Fibroblast of lung (primary cell): ENCODE results near the gene PPP1R7. TPM values are rescaled to one million over a fixed set of nuclear protein-coding genes. Genes with fewer than 3 reads are reported as not detected.

Experiments
- DNase-seq, 2 donors: peaks; one replicate each; pipeline versions ENCODE4 v3.0.0 to v3.0.0-alpha.2; 2010; ENCODE audit warnings: low read depth in 2 of 2
- H2AFZ ChIP-seq: 2 replicates; pipeline ENCODE4 v1.5.1; 2012; ENCODE audit warnings: low read length, control low read depth, inconsistent platforms
- H3K27ac ChIP-seq: 2 replicates; pipeline ENCODE4 v1.5.1; 2011; ENCODE audit warnings: low read length, control low read depth; ENCODE audit not compliant: insufficient read depth
- H3K27me3 ChIP-seq: 2 replicates; pipeline ENCODE4 v1.5.1; 2011; ENCODE audit warnings: mild to moderate bottlenecking, low read length; ENCODE audit not compliant: control insufficient read depth, insufficient read depth
- H3K36me3 ChIP-seq: 2 replicates; pipeline ENCODE4 v1.5.1; 2011; ENCODE audit warnings: low read length; ENCODE audit not compliant: control insufficient read depth, insufficient read depth
- H3K4me1 ChIP-seq: 2 replicates; pipeline ENCODE4 v1.5.1; 2011; ENCODE audit warnings: low read length; ENCODE audit not compliant: control insufficient read depth, insufficient read depth; ENCODE audit errors: extremely low read depth
- H3K4me2 ChIP-seq: 2 replicates; pipeline ENCODE4 v1.5.1; 2011; ENCODE audit warnings: low read length, control low read depth; ENCODE audit not compliant: insufficient read depth; ENCODE audit errors: extremely low read depth
- H3K4me3 ChIP-seq, 4 experiments: fragments of 200-600 bp in 1 of 4; sonication (generic) in 1 of 4; replicated peaks in 1 of 4; 2 replicates each; pipeline ENCODE4 v1.5.1; 2011 to 2016; ENCODE audit warnings: low read length in 4 of 4, low read depth in 3 of 4, mild to moderate bottlenecking in 3 of 4, control low read depth in 2 of 4, inconsistent platforms in 1 of 4, mixed read lengths in 1 of 4; ENCODE audit not compliant: insufficient read depth in 1 of 4; ENCODE audit errors: control extremely low read depth in 1 of 4
- H3K79me2 ChIP-seq: 2 replicates; pipeline ENCODE4 v1.5.1; 2012; ENCODE audit warnings: mild to moderate bottlenecking, low read length, inconsistent platforms; ENCODE audit not compliant: control insufficient read depth, insufficient read depth
- H3K9ac ChIP-seq: 2 replicates; pipeline ENCODE4 v1.5.1; 2011; ENCODE audit warnings: mild to moderate bottlenecking, low read length, control low read depth; ENCODE audit not compliant: insufficient read depth
- H3K9me3 ChIP-seq: 2 replicates; pipeline ENCODE4 v1.5.1; 2012; ENCODE audit warnings: low read depth, low read length; ENCODE audit not compliant: control insufficient read depth, insufficient read depth
- H4K20me1 ChIP-seq: 2 replicates; pipeline ENCODE4 v1.5.1; 2011; ENCODE audit warnings: low read length; ENCODE audit not compliant: control insufficient read depth, insufficient read depth; ENCODE audit errors: extremely low read depth
- EZH2 ChIP-seq: IDR thresholded peaks from 2 replicates; pipeline ENCODE4 v1.5.1; 2012; ENCODE audit warnings: low read length, control low read depth, mild to moderate bottlenecking; ENCODE audit errors: missing control alignments
- polyA plus RNA-seq, 2 donors: library from polyadenylated mRNA; depleted of rRNA in 1 of 2; stranded (reverse) in 1 of 2; unstranded in 1 of 2; fragments of >200 nt; gene quantifications; 2 replicates each; pipeline ENCODE4 v1.2.1, GENCODE V29; 2011 to 2012; ENCODE audit warnings: missing spikeins in 1 of 2
- total RNA-seq: library from RNA; depleted of rRNA; stranded (reverse); fragments of >200 nt; gene quantifications from 2 replicates; pipeline ENCODE4 v1.2.1, GENCODE V29; 2014
- TF ChIP-seq, protein P1 (sequence below), 2 donors: IDR thresholded peaks in 1 of 2; conservative IDR thresholded peaks in 1 of 2; 1 replicate in 1 of 2; 2 replicates in 1 of 2; pipeline ENCODE4 v1.5.1; 2011 to 2012; ENCODE audit warnings: low read length in 2 of 2, control low read depth in 1 of 2, inconsistent platforms in 1 of 2, low read depth in 1 of 2, mild to moderate bottlenecking in 1 of 2

Gene PPP1R7
- total and polyA plus RNA-seq, 2 donors (not counting 1 experiment from before 2014, with no cell fraction given), result 70.7 to 141 TPM

DNA sequence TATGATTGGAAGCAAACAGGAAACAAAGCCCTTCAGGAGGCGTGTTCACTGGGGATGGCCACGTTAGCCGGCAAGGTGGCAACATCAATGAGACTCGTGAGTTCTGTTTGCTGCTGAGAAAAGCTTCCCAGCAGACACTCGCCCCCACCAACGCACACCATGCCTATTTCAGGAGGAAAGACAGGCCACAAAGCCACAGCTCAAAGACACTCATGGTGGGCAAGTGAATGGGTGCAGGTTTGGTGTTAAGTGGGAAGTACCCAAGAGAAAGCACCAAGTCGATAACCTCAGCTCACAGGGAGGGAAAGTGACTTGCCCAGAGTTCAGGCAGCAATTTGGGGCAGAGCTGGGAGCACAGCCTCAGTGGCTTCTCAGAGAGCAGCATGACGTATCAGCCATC is 37.7 kb upstream of the PPP1R7 start:
- H3K4me2 ChIP-seq, result no peak overlapping the region
- DNase-seq, result no peak
- H3K4me1 ChIP-seq, result no peaks in the 10 kb centered on the region
- H3K36me3 ChIP-seq, result no peaks in the 10 kb centered on the region
- no peaks in the 10 kb centered on the region for H3K27me3 ChIP-seq
- no peak overlapping the region for H2AFZ ChIP-seq
- no peak overlapping the region for H3K9ac ChIP-seq
- no peaks in the 10 kb centered on the region for H4K20me1 ChIP-seq
- no peaks in the 10 kb centered on the region for H3K79me2 ChIP-seq
- H3K4me3 ChIP-seq, result no peak overlapping the region
- no peak for TF ChIP-seq EZH2
- TF ChIP-seq, protein P1, sequence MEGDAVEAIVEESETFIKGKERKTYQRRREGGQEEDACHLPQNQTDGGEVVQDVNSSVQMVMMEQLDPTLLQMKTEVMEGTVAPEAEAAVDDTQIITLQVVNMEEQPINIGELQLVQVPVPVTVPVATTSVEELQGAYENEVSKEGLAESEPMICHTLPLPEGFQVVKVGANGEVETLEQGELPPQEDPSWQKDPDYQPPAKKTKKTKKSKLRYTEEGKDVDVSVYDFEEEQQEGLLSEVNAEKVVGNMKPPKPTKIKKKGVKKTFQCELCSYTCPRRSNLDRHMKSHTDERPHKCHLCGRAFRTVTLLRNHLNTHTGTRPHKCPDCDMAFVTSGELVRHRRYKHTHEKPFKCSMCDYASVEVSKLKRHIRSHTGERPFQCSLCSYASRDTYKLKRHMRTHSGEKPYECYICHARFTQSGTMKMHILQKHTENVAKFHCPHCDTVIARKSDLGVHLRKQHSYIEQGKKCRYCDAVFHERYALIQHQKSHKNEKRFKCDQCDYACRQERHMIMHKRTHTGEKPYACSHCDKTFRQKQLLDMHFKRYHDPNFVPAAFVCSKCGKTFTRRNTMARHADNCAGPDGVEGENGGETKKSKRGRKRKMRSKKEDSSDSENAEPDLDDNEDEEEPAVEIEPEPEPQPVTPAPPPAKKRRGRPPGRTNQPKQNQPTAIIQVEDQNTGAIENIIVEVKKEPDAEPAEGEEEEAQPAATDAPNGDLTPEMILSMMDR (conservative IDR thresholded peaks at IDR 0.05 in 1 of 2, IDR thresholded peaks at IDR 0.05 in 1 of 2; ENCODE audit: low read depth in 1 of 2, low read length in 2 of 2), result no peak
- no peak overlapping the region for H3K27ac ChIP-seq
- H3K9me3 ChIP-seq, result no peaks in the 10 kb centered on the region

DNA sequence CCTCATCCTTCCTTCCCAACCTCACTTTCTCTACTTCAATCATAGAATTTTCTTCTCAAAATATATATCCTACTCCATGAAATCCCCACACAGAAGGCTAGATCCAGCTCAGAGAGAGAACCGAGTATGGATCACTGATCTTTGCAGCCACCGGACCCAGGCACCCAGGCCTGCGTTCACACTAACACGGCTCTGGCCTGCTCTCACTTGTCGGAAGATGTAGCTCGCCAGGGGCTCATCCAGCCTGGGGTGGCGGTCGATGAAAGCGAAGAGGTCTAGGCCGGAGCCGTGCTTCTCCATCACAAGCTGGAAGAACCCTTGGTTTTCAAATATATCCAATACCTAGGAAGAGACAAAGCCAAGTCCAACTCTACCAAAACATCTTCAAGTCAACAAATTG is 35.4 kb upstream of the PPP1R7 start:
- TF ChIP-seq, protein P1 (conservative IDR thresholded peaks at IDR 0.05 in 1 of 2, IDR thresholded peaks at IDR 0.05 in 1 of 2; ENCODE audit: low read depth in 1 of 2, low read length in 2 of 2), result no peak
- no peak for TF ChIP-seq EZH2
- no peak overlapping the region for H2AFZ ChIP-seq

DNA sequence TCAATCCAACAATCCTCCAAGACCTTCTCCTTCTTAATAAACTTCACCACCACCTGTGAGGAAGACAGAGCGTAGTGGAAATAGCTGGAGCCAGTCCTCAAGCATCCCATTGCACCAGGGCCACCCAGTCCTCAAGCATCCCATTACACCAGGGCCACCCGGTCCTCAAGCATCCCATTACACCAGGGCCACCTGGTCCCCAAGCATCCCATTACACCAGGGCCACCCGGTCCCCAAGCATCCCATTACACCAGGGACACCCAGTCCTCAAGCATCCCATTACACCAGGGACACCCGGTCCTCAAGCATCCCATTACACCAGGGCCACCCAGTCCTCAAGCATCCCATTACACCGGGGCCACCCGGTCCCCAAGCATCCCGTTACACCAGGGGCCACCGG is 34.9 kb upstream of the PPP1R7 start:
- Histone ChIP-seq H3K4me1 (no peaks in the 10 kb centered on the region), H3K9ac (no peak overlapping the region), H3K4me2 (no peak overlapping the region), H3K36me3 (no peaks in the 10 kb centered on the region), H3K9me3 (no peaks in the 10 kb centered on the region), H4K20me1 (no peaks in the 10 kb centered on the region), H3K27ac (no peak overlapping the region), H3K79me2 (no peaks in the 10 kb centered on the region), H3K4me3 (no peak overlapping the region), H3K27me3 (no peaks in the 10 kb centered on the region), H2AFZ (no peak overlapping the region)
- TF ChIP-seq, protein P1 (conservative IDR thresholded peaks at IDR 0.05 in 1 of 2, IDR thresholded peaks at IDR 0.05 in 1 of 2; ENCODE audit: low read depth in 1 of 2, low read length in 2 of 2), result no peak
- TF ChIP-seq EZH2, result no peak
- DNase-seq, result no peak

More for the DNA sequence above, 35.4 kb upstream of the PPP1R7 start:
- H3K4me3 ChIP-seq, result no peak overlapping the region
- no peaks in the 10 kb centered on the region for H3K79me2 ChIP-seq
- no peak for DNase-seq
- H3K9ac ChIP-seq, result no peak overlapping the region
- H4K20me1 ChIP-seq, result no peaks in the 10 kb centered on the region
- H3K27ac ChIP-seq, result no peak overlapping the region
- H3K27me3 ChIP-seq, result no peaks in the 10 kb centered on the region
- H3K4me2 ChIP-seq, result no peak overlapping the region
- H3K36me3 ChIP-seq, result no peaks in the 10 kb centered on the region
- H3K4me1 ChIP-seq, result no peaks in the 10 kb centered on the region
- H3K9me3 ChIP-seq, result no peaks in the 10 kb centered on the region
